ENCODE data around the gene NUDT5.
A peak's percentile ranks its signal among the peaks of the same experiment; 100 is the strongest.

The NUDT5 gene

GRCh38 chr10:12165036-12165435 is 30.7 kb downstream of the NUDT5 start:
- FAIRE-seq (no peak), DNase-seq (ENCODE audit: low spot score) (no peak)

- DNase-seq (ENCODE audit: low spot score) (no peak), FAIRE-seq (no peak)
Measured at GRCh38 chr10:12164085-12164484, 31.6 kb downstream of the NUDT5 start.

GRCh38 chr10:12162927-12163326 is 32.8 kb downstream of the NUDT5 start:
- DNase-seq (ENCODE audit: low spot score) (no peak), FAIRE-seq (no peak)

GRCh38 chr10:12160664-12161063 is 35.0 kb downstream of the NUDT5 start:
- DNase-seq (ENCODE audit: low spot score) (no peak), FAIRE-seq (no peak)

GRCh38 chr10:12158111-12158510 is 37.6 kb downstream of the NUDT5 start:
- DNase-seq (ENCODE audit: low spot score) (no peak), FAIRE-seq (no peak)

- no peak for DNase-seq (ENCODE audit: low spot score)
- FAIRE-seq = no peak
Measured at GRCh38 chr10:12156367-12157123, 39.1 kb downstream of the NUDT5 start.

GRCh38 chr10:12154516-12154915 is 41.2 kb downstream of the NUDT5 start:
- DNase-seq (ENCODE audit: low spot score) = no peak
- FAIRE-seq = no peak

GRCh38 chr10:12150163-12150562 is 45.5 kb downstream of the NUDT5 start:
- FAIRE-seq (no peak), DNase-seq (ENCODE audit: low spot score) (no peak)

- DNase-seq (ENCODE audit: low spot score) = no peak
Measured at GRCh38 chr10:12144538-12144937, 51.2 kb downstream of the NUDT5 start.

GRCh38 chr10:12140038-12140437 is 55.7 kb downstream of the NUDT5 start:
- no peak for FAIRE-seq

More at GRCh38 chr10:12144538-12144937, 51.2 kb downstream of the NUDT5 start:
- FAIRE-seq = no peak

GRCh38 chr10:12135631-12136030 is 60.1 kb downstream of the NUDT5 start:
- FAIRE-seq (no peak), DNase-seq (ENCODE audit: low spot score) (no peak)

More at GRCh38 chr10:12140038-12140437, 55.7 kb downstream of the NUDT5 start:
- DNase-seq (ENCODE audit: low spot score) = no peak

- DNase-seq (ENCODE audit: low spot score) (peak; percentile 45), FAIRE-seq (peak; percentile 50)
Measured at GRCh38 chr10:12130237-12130872, 65.3 kb downstream of the NUDT5 start.

GRCh38 chr10:12129222-12130111 is 66.2 kb downstream of the NUDT5 start, which contains the start of gene SEC61A2:
TSS of gene SEC61A2 (plus strand) at chr10:12129677. CDS start at chr10:12129788, 111 bp downstream.
- no peak for FAIRE-seq

GRCh38 chr10:12121673-12122072 is 74.0 kb downstream of the NUDT5 start:
- FAIRE-seq = no peak
- DNase-seq (ENCODE audit: low spot score) = no peak

More at GRCh38 chr10:12129222-12130111, 66.2 kb downstream of the NUDT5 start, which contains the start of gene SEC61A2:
- peak; percentile 80 for DNase-seq (ENCODE audit: low spot score)

All from RCC 7860 (cell line).